PFSK-1 (cell line): Measurements from ENCODE around the gene CCDC192.

Experiments used
- FOXP2 ChIP-seq: optimal IDR thresholded peaks from 2 replicates; pipeline ENCODE3; 2011; ENCODE audit warnings: borderline replicate concordance, control low read depth, inconsistent platforms; ENCODE audit not compliant: insufficient read depth; ENCODE audit errors: extremely low read length, extremely low read depth
- POLR2AphosphoS5 ChIP-seq: IDR thresholded peaks from 2 replicates; pipeline ENCODE4 v1.6.1; 2012; ENCODE audit warnings: low read depth, mild to moderate bottlenecking, control low read depth, low read length, moderate library complexity
- REST ChIP-seq, 2 experiments: IDR thresholded peaks; 2 replicates each; pipeline versions ENCODE4 v1.6.1 to v1.8.0; 2011 to 2012; ENCODE audit warnings: low read depth in 2 of 2, low read length in 2 of 2, control low read depth in 1 of 2, inconsistent platforms in 1 of 2, mild to moderate bottlenecking in 1 of 2, moderate library complexity in 1 of 2; ENCODE audit not compliant: insufficient read depth in 1 of 2
- SIN3A ChIP-seq: IDR thresholded peaks from 2 replicates; pipeline ENCODE4 v1.6.1; 2012; ENCODE audit warnings: mild to moderate bottlenecking, low read length, moderate library complexity, borderline replicate concordance; ENCODE audit not compliant: insufficient read depth
- TAF1 ChIP-seq: IDR thresholded peaks from 2 replicates; pipeline ENCODE4 v1.6.1; 2012; ENCODE audit warnings: low read length, control low read depth, borderline replicate concordance; ENCODE audit not compliant: insufficient read depth

The CCDC192 gene

GRCh38 chr5:127957701-127958239 lies 254.6 kb downstream of the CCDC192 start:
- TF ChIP-seq SIN3A: no peak
- no peak for TF ChIP-seq REST (IDR thresholded peaks at IDR 0.05; ENCODE audit: insufficient read depth in 1 of 2, low read depth in 2 of 2, low read length in 2 of 2)
- no peak for TF ChIP-seq FOXP2
- no peak for TF ChIP-seq TAF1
- no peak for TF ChIP-seq POLR2AphosphoS5

GRCh38 chr5:127958421-127959011 lies 255.3 kb downstream of the CCDC192 start:
- TF ChIP-seq TAF1 (no peak), FOXP2 (no peak), REST (IDR thresholded peaks at IDR 0.05; ENCODE audit: insufficient read depth in 1 of 2, low read depth in 2 of 2, low read length in 2 of 2) (no peak), SIN3A (no peak), POLR2AphosphoS5 (no peak)

GRCh38 chr5:127959152-127959764 lies 256.1 kb downstream of the CCDC192 start:
- TF ChIP-seq REST (IDR thresholded peaks at IDR 0.05; ENCODE audit: insufficient read depth in 1 of 2, low read depth in 2 of 2, low read length in 2 of 2) (0 out of 4 replicates have a peak, but pooled peaks of 1 of the 2 experiments have one; percentile 26), TAF1 (no peak)

- TF ChIP-seq FOXP2 (no peak), REST (IDR thresholded peaks at IDR 0.05; ENCODE audit: insufficient read depth in 1 of 2, low read depth in 2 of 2, low read length in 2 of 2) (no peak), POLR2AphosphoS5 (no peak), TAF1 (no peak), SIN3A (no peak)
Measured at GRCh38 chr5:127960270-127960691, 257.1 kb downstream of the CCDC192 start.
